Endothelial cell of umbilical vein (primary cell): ENCODE data around the gene ACADSB.

Source experiments
- JUN ChIP-seq: IDR thresholded peaks from 2 replicates; pipeline ENCODE4 v1.6.1; 2011; ENCODE audit warnings: borderline replicate concordance, low read depth; ENCODE audit not compliant: insufficient read length, insufficient read depth
- POLR2A ChIP-seq: IDR thresholded peaks from 2 replicates; pipeline ENCODE4 v1.6.1; 2012; ENCODE audit warnings: low read depth, mild to moderate bottlenecking, control low read depth, low read length
- POLR2AphosphoS5 ChIP-seq: IDR thresholded peaks from 2 replicates; pipeline ENCODE4 v1.6.1; 2012; ENCODE audit warnings: low read depth, mild to moderate bottlenecking, control low read depth, low read length, moderate library complexity; ENCODE audit not compliant: insufficient read depth
- TF ChIP-seq, protein P1 (sequence below), 2 donors: IDR thresholded peaks; 1 replicate in 1 of 2; 2 replicates in 1 of 2; pipeline ENCODE4 v1.5.1; 2011; ENCODE audit warnings: low read length in 2 of 2, mild to moderate bottlenecking in 2 of 2, moderate library complexity in 2 of 2, control low read depth in 1 of 2, inconsistent platforms in 1 of 2, low read depth in 1 of 2; ENCODE audit not compliant: insufficient read depth in 1 of 2; ENCODE audit errors: extremely low read depth in 1 of 2
- TF ChIP-seq, protein P2 (sequence below): IDR thresholded peaks from 2 replicates; pipeline ENCODE4 v1.6.1; 2011; ENCODE audit not compliant: insufficient read depth, insufficient read length

DNA sequence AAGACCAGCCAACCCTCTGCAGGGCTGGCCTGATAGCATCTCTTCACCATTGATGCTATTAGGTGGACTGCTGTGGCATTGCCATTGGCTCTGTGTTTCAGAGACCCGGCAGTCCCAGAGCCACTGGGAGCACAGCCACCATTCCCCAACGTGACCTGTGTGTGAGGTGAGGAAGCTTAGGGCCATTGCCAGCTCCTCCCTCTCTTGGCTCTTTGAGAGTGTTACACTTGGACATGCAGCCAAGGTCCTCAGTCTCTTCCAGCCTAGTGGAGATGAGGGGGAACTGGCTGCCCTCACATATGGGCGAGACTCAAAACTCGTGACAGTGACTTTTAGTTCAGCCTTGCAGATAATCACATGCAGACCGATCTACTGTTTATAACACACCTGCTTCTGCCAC, 87.6 kb downstream of the ACADSB start:
- TF ChIP-seq, protein P1, sequence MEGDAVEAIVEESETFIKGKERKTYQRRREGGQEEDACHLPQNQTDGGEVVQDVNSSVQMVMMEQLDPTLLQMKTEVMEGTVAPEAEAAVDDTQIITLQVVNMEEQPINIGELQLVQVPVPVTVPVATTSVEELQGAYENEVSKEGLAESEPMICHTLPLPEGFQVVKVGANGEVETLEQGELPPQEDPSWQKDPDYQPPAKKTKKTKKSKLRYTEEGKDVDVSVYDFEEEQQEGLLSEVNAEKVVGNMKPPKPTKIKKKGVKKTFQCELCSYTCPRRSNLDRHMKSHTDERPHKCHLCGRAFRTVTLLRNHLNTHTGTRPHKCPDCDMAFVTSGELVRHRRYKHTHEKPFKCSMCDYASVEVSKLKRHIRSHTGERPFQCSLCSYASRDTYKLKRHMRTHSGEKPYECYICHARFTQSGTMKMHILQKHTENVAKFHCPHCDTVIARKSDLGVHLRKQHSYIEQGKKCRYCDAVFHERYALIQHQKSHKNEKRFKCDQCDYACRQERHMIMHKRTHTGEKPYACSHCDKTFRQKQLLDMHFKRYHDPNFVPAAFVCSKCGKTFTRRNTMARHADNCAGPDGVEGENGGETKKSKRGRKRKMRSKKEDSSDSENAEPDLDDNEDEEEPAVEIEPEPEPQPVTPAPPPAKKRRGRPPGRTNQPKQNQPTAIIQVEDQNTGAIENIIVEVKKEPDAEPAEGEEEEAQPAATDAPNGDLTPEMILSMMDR (IDR thresholded peaks at IDR 0.05; ENCODE audit: extremely low read depth in 1 of 2, insufficient read depth in 1 of 2, low read depth in 1 of 2, low read length in 2 of 2) = no peak
- TF ChIP-seq POLR2A = no peak
- TF ChIP-seq, protein P2, sequence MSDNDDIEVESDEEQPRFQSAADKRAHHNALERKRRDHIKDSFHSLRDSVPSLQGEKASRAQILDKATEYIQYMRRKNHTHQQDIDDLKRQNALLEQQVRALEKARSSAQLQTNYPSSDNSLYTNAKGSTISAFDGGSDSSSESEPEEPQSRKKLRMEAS = no peak
- no peak for TF ChIP-seq POLR2AphosphoS5
- TF ChIP-seq JUN = no peak
